Panc1 (cell line): Measurements from ENCODE around the gene MYO3B.
"Not testable (repeated sequence)": the region's sequence is repeated elsewhere in the genome, so short reads cannot be mapped to it uniquely, and the experiment has no call there.

Source experiments
- CTCF ChIP-seq: fragments of 450-650 bp; IDR thresholded peaks from 2 replicates; pipeline ENCODE4 v1.5.1; 2017; ENCODE audit warnings: mild to moderate bottlenecking
- TCF7L2 ChIP-seq: IDR thresholded peaks from 2 replicates; pipeline ENCODE4 v1.6.1; 2011; ENCODE audit warnings: mild to moderate bottlenecking, low read depth, low read length, inconsistent platforms

- not testable (repeated sequence) for TF ChIP-seq TCF7L2, CTCF
These were observed 457.1 kb downstream of the MYO3B start for GRCh38 chr2:170635094-170635493.
